Neural crest cell (in vitro differentiated cells): ENCODE results near the gene PUSL1. TPM values are rescaled to one million over a fixed set of nuclear protein-coding genes. Genes with fewer than 3 reads are reported as not detected.

Source experiments
- DNase-seq: peaks from one replicate; pipeline ENCODE4 v3.0.0; 2021; ENCODE audit warnings: low read depth, mixed read lengths, low spot score
- H3K27ac Mint-ChIP-seq: one replicate; pipeline ENCODE4 v1.8.0; 2021; ENCODE audit warnings: mild to moderate bottlenecking, mixed read lengths; ENCODE audit not compliant: unreplicated experiment
- H3K27me3 Mint-ChIP-seq: 2 replicates; pipeline ENCODE4 v1.8.0; 2021; ENCODE audit warnings: low read depth, mild to moderate bottlenecking, mixed read lengths
- H3K36me3 Mint-ChIP-seq: 2 replicates; pipeline ENCODE4 v1.8.0; 2021; ENCODE audit warnings: low read depth, mild to moderate bottlenecking, mixed read lengths
- H3K4me1 Mint-ChIP-seq: 2 replicates; pipeline ENCODE4 v1.8.0; 2021; ENCODE audit warnings: mixed read lengths
- H3K4me3 Mint-ChIP-seq: one replicate; pipeline ENCODE4 v1.8.0; 2021; ENCODE audit warnings: mild to moderate bottlenecking, mixed read lengths
- H3K9me3 Mint-ChIP-seq: 2 replicates; pipeline ENCODE4 v1.8.0; 2021; ENCODE audit warnings: mixed read lengths
- CTCF ChIP-seq: fragments of 200-600 bp; sonication (generic); conservative IDR thresholded peaks from 2 replicates; pipeline ENCODE4 v1.5.0; 2021; ENCODE audit warnings: antibody characterized with exemption, mild to moderate bottlenecking
- total RNA-seq: library from RNA; stranded (reverse); gene quantifications from 2 replicates; pipeline ENCODE4 v1.2.1, GENCODE V29; 2021

The PUSL1 gene
- total RNA-seq, 1 donor from 2014 or later = 27.9 TPM

- H3K9me3 Mint-ChIP-seq = no peaks in the 10 kb centered on the region
- no peaks in the 10 kb centered on the region for H3K27me3 Mint-ChIP-seq
- H3K36me3 Mint-ChIP-seq = no peaks in the 10 kb centered on the region
- peaks cover 15% of the 10 kb centered on the region for H3K4me1 Mint-ChIP-seq
- no peak for TF ChIP-seq CTCF
- peak overlapping the region; percentile 83 for H3K4me3 Mint-ChIP-seq
- DNase-seq = no peak
- H3K27ac Mint-ChIP-seq = no peak overlapping the region
Measured at GRCh38 chr1:1310476-1311053, 2.2 kb downstream of the PUSL1 start.

- Mint-ChIP-seq H3K27ac (no peak overlapping the region), H3K4me3 (peak overlapping the region; percentile 83), H3K36me3 (peaks cover 2% of the 10 kb centered on the region), H3K4me1 (peaks cover 16% of the 10 kb centered on the region), H3K9me3 (no peaks in the 10 kb centered on the region), H3K27me3 (no peaks in the 10 kb centered on the region)
- no peak for TF ChIP-seq CTCF
- DNase-seq = no peak
Measured at GRCh38 chr1:1311107-1312104, 3.0 kb downstream of the PUSL1 start.

GRCh38 chr1:1312450-1313314 is 4.3 kb downstream of the PUSL1 start:
- TF ChIP-seq CTCF = no peak
- Mint-ChIP-seq H3K4me1 (peaks cover 7% of the 10 kb centered on the region), H3K4me3 (peak overlapping the region; percentile 12), H3K27ac (no peak overlapping the region), H3K27me3 (no peaks in the 10 kb centered on the region), H3K36me3 (peaks cover 2% of the 10 kb centered on the region), H3K9me3 (no peaks in the 10 kb centered on the region)
- DNase-seq = no peak

- no peak overlapping the region for H3K27ac Mint-ChIP-seq
- no peaks in the 10 kb centered on the region for H3K9me3 Mint-ChIP-seq
- H3K36me3 Mint-ChIP-seq = peaks cover 2% of the 10 kb centered on the region
- no peaks in the 10 kb centered on the region for H3K27me3 Mint-ChIP-seq
- peak overlapping the region; percentile 70 for H3K4me3 Mint-ChIP-seq
- H3K4me1 Mint-ChIP-seq = peaks cover 7% of the 10 kb centered on the region
- DNase-seq = no peak
- TF ChIP-seq CTCF = no peak
Measured at GRCh38 chr1:1313500-1314236, 5.3 kb downstream of the PUSL1 start.

- no peak for TF ChIP-seq CTCF
- Mint-ChIP-seq H3K27ac (no peak overlapping the region), H3K9me3 (no peaks in the 10 kb centered on the region), H3K36me3 (peaks cover 2% of the 10 kb centered on the region), H3K4me3 (no peak overlapping the region), H3K4me1 (peaks cover 7% of the 10 kb centered on the region), H3K27me3 (no peaks in the 10 kb centered on the region)
- DNase-seq = no peak
Measured at GRCh38 chr1:1314237-1314586, 5.8 kb downstream of the PUSL1 start.
